Pancreas (tissue), 10 donors: ENCODE measurements around the gene PPP2R2C. TPM values are rescaled to one million over a fixed set of nuclear protein-coding genes. Genes with fewer than 3 reads are reported as not detected.

Experiments used
- ATAC-seq, 4 donors: fragments of 200-7000 bp; cut with Tn5 transposase; one replicate each; pipeline versions ENCODE4 v1.8.0 to v1.9.1; 2020; ENCODE audit warnings: mild to moderate bottlenecking in 4 of 4, moderate library complexity in 4 of 4
- DNase-seq, 6 donors: peaks; one replicate each; pipeline ENCODE4 v3.0.0-alpha.2; 2020
- FAIRE-seq: peaks from 2 replicates; lab custom pipeline; 2012; peaks lifted over from hg19 to GRCh38; lab: Jason Lieb, UNC
- H3K27ac ChIP-seq, 4 donors: fragments of 200-600 bp; sonication (generic); 1 replicate in 3 of 4; 2 replicates in 1 of 4; pipeline versions ENCODE4 v1.5.0 to v1.8.0; 2020
- H3K27me3 ChIP-seq, 4 donors: fragments of 200-600 bp; one replicate each; pipeline ENCODE4 v1.8.0; 2021
- H3K36me3 ChIP-seq, 3 donors: fragments of 200-600 bp; sonication (generic) in 1 of 3; one replicate each; pipeline versions ENCODE4 v1.5.0 to v1.8.0; 2020 to 2021
- H3K4me1 ChIP-seq, 3 donors: fragments of 200-600 bp; one replicate each; pipeline ENCODE4 v1.8.0; 2021
- H3K4me3 ChIP-seq, 4 donors: fragments of 200-600 bp; sonication (generic) in 2 of 4; one replicate each; pipeline versions ENCODE4 v1.5.0 to v1.8.0; 2020 to 2021
- H3K9me3 ChIP-seq, 4 donors: fragments of 200-600 bp; one replicate each; pipeline ENCODE4 v1.8.0; 2021
- CTCF ChIP-seq, 4 donors: fragments of 200-600 bp; sonication (generic) in 3 of 4; IDR thresholded peaks; one replicate each; pipeline versions ENCODE4 v1.5.0 to v1.8.0; 2021; ENCODE audit warnings: antibody characterized with exemption in 4 of 4
- WGBS, 2 donors: extraction: QIAGEN DNeasy Blood & Tissue Kit; methylation state at CpG; one replicate each; pipeline ENCODE4 v1.1.7; 2013; 5-methylcytosine and 5-hydroxymethylcytosine counted together
- intact Hi-C, 3 donors: fragments of 100-400 bp; cut with DNase I; formaldehyde crosslinking; loops; one replicate each; pipeline versions ENCODE4 v1.11.1 to v1.14.2; 2022
- polyA plus RNA-seq, 2 donors: library from polyadenylated mRNA; stranded (reverse); fragments of 200-250 nt; gene quantifications; one replicate each; pipeline ENCODE4 v1.2.3, GENCODE V29; 2013
- total RNA-seq, 6 donors: library from RNA; stranded (reverse); fragmentation: NEBNext Ultra II Directional in 4 of 6; extraction: Animal tissue kit (Norgen Biotek cat#: 25700) in 4 of 6; gene quantifications; one replicate each; pipeline versions ENCODE4 v1.2.1 to v1.2.4, GENCODE V29; 2021 to 2023
- donor health status: healthy with polysubstance abuse.
- donor health status: DM: no; HTN: no; CAD: no; lungs with moderate emphysema.
- donor health status: DM: no; HTN: no; CAD: no.
- donor health status: control.
- donor health status: control.
- donor health status: Bipolar disorder and iron deficiency.
- donor health status: DM: yes; HTN: yes; CAD: no.
- donor health status: DM: no; HTN: no; CAD: no.
- donor health status: DM: no; HTN: no; CAD: no.
- donor health status: DM: yes; HTN: yes; CAD: no.

Gene PPP2R2C
- total and polyA plus RNA-seq, 8 donors = 0.05 to 2.0 (median 0.55) TPM

- Histone ChIP-seq H3K4me3 (no peak overlapping the region), H3K27ac (no peak overlapping the region), H3K36me3 (no peaks in the 10 kb centered on the region), H3K27me3 (no peaks in the 10 kb centered on the region), H3K9me3 (no peaks in the 10 kb centered on the region), H3K4me1 (no peaks in the 10 kb centered on the region)
- no peak for TF ChIP-seq CTCF (IDR thresholded peaks at IDR 0.05)
- FAIRE-seq = no peak
- 20 to 30% methylated on average over 8 of the region's 8 CpGs for WGBS, 2 donors
- peak in 1 of 6 donors; percentile 10 for DNase-seq
- intact Hi-C loops = no loop called here
- peak in 2 of 4 donors; percentile 8 to 33 for ATAC-seq
These were observed 164.5 kb downstream of the PPP2R2C start for GRCh38 chr4:6307891-6308290.

GRCh38 chr4:6307230-6307629, 165.2 kb downstream of the PPP2R2C start:
- FAIRE-seq (no peak), ATAC-seq (no peak), DNase-seq (peak in 1 of 6 donors; percentile 37)
- Histone ChIP-seq H3K36me3 (peaks cover 0 to 3% (median 1%) of the 10 kb centered on the region in 3 donors), H3K4me1 (no peaks in the 10 kb centered on the region), H3K9me3 (no peaks in the 10 kb centered on the region), H3K27ac (no peak overlapping the region), H3K4me3 (no peak overlapping the region), H3K27me3 (no peaks in the 10 kb centered on the region)
- intact Hi-C loops = no loop called here
- WGBS, 2 donors = 86 to 90% methylated on average over 12 of the region's 12 CpGs
- TF ChIP-seq CTCF (IDR thresholded peaks at IDR 0.05) = no peak

GRCh38 chr4:6306299-6306698, 166.1 kb downstream of the PPP2R2C start:
- H3K9me3 ChIP-seq = no peaks in the 10 kb centered on the region
- TF ChIP-seq CTCF (IDR thresholded peaks at IDR 0.05) = no peak
- no peaks in the 10 kb centered on the region for H3K4me1 ChIP-seq
- intact Hi-C loops = no loop called here
- H3K27ac ChIP-seq = no peak overlapping the region
- WGBS, 2 donors = 57 to 66% methylated on average over 5 of the region's 5 CpGs
- peaks cover 0 to 12% (median 7%) of the 10 kb centered on the region in 3 donors for H3K36me3 ChIP-seq
- ATAC-seq = no peak
- no peak overlapping the region for H3K4me3 ChIP-seq
- H3K27me3 ChIP-seq = no peaks in the 10 kb centered on the region
- no peak for FAIRE-seq
- DNase-seq = peak in 1 of 6 donors; percentile 12

GRCh38 chr4:6303943-6304342, 168.5 kb downstream of the PPP2R2C start:
- no peak for FAIRE-seq
- WGBS, 2 donors = 93 to 95% methylated on average over 12 of the region's 12 CpGs
- peaks cover 0 to 19% (median 7%) of the 10 kb centered on the region in 3 donors for H3K36me3 ChIP-seq
- no peak overlapping the region for H3K27ac ChIP-seq
- no peak for ATAC-seq
- no peaks in the 10 kb centered on the region for H3K4me1 ChIP-seq
- TF ChIP-seq CTCF (IDR thresholded peaks at IDR 0.05) = no peak
- DNase-seq = peak in 1 of 6 donors; percentile 27
- intact Hi-C loops = no loop called here
- no peaks in the 10 kb centered on the region for H3K27me3 ChIP-seq
- H3K4me3 ChIP-seq = no peak overlapping the region
- no peaks in the 10 kb centered on the region for H3K9me3 ChIP-seq

- WGBS, 2 donors = 84 to 96% methylated on average over 6 of the region's 6 CpGs
- DNase-seq (peak in 1 of 6 donors; percentile 30), FAIRE-seq (no peak), ATAC-seq (no peak)
- Histone ChIP-seq H3K27me3 (no peaks in the 10 kb centered on the region), H3K4me1 (no peaks in the 10 kb centered on the region), H3K9me3 (no peaks in the 10 kb centered on the region), H3K36me3 (peaks cover 0 to 19% (median 7%) of the 10 kb centered on the region in 3 donors), H3K27ac (no peak overlapping the region), H3K4me3 (no peak overlapping the region)
- no peak for TF ChIP-seq CTCF (IDR thresholded peaks at IDR 0.05)
- intact Hi-C loops = no loop called here
These were observed 169.5 kb downstream of the PPP2R2C start for GRCh38 chr4:6302869-6303268.
